Fibroblast of skin of left biceps (primary cell): ENCODE data around the gene SUSD1.

ENCODE experiments used
- DNase-seq, 2 experiments: peaks; one replicate each; pipeline ENCODE4 v3.0.0-alpha.2; 2013; ENCODE audit warnings: low read depth in 2 of 2

SUSD1 gene

DNA sequence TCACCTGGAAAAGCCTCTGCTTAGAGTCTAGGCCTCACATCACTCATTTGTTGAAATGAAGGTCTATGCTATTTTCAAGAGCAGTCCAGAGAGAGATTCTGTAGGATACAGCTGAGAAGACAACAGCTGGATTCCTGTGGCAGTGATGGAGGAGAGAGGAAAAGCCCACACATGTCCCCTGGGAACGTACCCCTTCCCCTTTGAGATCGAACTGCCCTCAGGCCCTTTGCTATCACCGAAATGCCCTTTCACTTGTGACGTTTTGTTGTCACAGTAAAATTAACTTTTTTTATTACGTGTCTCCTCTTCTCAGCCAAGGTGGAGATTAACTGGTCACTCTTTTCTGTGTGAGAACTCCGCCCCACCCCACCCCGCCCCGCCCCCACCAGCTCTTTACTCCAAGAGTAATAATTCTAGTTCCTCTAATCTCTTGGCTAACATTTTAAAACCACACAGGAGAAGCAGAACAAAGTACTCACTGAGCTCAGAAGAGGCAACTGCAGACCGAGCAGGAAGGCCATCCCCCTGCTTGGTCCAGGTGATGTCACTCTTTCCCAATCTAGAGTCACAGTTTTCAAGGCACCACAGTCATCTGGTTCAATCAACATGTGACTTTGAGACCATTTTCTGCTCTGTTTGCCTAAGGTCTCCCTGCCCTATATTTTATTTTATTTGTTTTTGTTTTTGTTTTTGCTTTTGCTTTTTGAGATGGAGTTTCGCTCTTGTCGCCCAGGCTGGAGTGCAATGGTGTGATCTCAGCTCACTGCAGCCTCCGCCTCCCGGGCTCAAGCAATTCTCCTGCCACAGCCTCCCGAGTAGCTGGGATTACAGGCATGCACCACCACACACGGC is 105.6 kb downstream of the SUSD1 start:
- DNase-seq = no peak

DNA sequence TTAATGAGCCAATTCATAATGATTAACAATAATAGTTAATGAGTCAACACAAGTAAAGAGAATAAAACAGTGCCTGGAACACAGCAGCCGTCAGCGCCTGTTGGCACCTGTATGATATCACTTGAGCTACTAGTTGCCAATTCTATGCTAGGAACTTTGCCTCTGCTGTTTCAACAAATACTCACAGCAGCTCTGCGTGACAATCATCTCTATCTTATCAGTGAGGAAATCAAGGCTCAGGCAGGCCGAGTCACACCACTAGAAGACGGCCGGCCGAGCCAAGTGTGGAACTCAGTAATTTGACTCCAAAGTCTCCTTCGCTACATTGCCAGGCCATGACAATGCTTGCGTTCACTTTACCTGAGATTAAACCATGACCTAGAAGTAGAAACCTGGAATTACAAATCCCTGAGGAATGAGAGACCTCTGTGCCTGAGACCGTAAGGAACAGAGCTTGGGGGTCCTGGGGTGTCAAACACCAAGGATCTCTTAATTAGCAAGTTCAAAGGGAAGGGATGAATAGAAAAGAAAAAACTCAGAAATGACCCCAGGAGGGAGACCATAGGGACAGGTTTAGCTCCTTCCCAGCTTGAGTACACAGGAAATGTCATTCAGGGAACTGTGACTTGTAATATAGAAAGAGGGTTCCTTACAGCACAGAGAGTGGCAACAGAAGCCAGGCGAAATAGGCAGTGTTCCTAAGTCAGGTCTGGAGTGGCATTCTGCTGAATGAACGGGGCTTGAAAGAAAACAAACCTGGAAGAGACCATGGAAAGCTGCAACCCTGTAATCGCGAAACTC is 109.1 kb downstream of the SUSD1 start:
- peak in 1 of 2 experiments; percentile 51 for DNase-seq

- DNase-seq = no peak
Observed at GRCh38 chr9:112064871-112065270, 110.2 kb downstream of the SUSD1 start.

- no peak for DNase-seq
Observed at GRCh38 chr9:112063586-112063985, 111.5 kb downstream of the SUSD1 start.

DNA sequence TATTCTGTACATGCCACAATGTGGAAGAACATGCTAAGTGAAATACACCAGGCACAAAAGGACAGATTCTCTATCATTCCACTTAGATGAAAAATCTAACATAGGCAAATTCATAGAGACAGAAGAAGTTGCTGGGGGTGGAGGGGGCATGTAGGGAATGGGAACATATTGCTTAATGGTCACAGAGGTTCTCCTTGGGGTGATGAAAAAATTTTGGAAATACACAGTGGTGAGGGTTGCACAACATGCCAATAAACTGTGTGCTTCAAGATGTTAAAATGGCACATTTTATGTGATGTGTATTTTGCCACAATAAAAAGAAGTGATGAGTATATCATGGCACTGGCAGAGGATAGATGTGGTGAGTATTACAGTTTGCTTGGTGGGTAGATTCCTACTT is 111.9 kb downstream of the SUSD1 start:
- DNase-seq = no peak

GRCh38 chr9:112061152-112061740 is 113.9 kb downstream of the SUSD1 start:
- peak; percentile 88 to 90 for DNase-seq

DNA sequence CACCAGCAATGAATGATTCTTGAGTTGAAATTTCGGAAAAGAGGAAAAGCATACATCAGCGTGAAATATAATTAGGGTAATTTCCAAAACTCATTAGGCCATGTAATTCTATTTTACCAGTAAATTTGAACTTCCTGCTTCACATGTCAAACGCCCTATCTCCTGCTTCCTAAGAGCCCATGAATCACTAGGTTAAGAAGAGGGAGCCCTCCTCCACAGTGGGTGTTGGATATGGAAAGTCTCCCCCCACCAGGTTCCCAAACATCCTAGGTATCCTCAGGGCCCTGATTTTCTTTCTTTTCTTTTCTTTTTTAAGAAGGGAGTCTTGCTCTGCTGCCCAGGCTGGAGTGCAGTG is 115.2 kb downstream of the SUSD1 start:
- no peak for DNase-seq

- DNase-seq = no peak
Observed at GRCh38 chr9:112059145-112059965, 115.7 kb downstream of the SUSD1 start.

- DNase-seq = no peak
Observed at GRCh38 chr9:112056996-112057395, 118.1 kb downstream of the SUSD1 start.

GRCh38 chr9:112054916-112055315 is 120.2 kb downstream of the SUSD1 start:
- DNase-seq = no peak

DNA sequence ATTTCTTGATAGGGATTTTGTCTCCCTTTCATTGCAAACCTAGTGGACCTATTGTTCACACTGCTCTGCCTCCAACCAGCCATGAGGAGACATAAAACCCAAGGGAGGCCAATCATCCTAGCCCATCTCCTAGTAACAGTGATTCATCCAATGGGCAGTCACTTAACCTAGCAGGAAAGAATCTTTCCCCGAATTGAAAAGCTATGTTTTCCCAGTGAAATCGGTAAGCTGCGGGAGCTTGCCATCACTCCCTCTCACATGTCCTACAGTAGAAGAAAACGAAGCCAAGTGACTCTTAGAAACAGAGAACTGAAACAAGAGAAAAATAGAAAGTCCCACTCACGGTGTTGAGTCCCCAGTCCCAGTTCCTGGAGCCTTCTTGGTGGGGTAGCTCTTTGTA is 123.3 kb downstream of the SUSD1 start:
- DNase-seq = no peak

DNA sequence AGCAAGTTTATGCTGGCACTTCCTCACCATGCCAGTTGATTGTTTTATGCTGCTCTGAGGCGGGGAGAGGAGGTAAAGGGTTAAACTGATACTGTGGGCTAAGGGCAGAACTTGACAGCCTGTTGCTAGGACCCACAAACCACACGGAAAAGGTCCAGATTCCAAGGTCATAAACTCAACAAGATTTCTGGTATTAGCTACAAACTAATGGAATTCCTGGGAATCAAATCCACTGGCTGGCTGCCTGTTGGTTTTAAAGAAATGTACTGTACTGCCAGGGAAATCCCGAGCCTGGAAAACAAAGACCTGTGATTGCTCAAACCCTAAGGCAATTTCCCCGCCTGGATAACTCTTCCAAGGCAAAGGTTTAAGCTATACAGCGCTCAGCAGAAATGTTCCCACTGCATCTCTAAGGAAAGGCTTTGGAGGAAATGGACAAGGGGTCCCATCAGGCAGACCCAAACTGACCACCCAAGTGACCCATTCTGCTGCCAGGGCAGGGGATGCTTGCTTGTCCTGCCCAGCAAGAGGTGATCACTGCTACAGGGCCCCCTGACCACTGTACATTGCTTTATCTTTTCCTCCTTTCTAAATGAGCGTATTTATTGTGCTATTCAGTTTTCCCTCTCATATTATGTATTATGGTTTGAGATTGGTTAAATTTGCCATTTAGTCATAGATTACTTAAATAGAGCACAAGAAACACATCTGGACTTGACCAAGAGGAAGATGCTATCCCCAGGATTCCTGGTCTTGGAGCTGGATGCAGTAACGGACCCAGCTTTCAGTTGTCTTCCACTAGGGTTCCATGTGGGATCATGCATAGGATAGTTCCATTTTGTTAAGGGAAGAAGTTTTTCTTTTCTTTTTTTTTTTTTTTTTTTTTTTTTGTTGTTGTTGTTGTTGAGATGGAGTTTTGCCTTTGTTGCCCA is 124.3 kb downstream of the SUSD1 start:
- peak; percentile 95 to 96 for DNase-seq

DNA sequence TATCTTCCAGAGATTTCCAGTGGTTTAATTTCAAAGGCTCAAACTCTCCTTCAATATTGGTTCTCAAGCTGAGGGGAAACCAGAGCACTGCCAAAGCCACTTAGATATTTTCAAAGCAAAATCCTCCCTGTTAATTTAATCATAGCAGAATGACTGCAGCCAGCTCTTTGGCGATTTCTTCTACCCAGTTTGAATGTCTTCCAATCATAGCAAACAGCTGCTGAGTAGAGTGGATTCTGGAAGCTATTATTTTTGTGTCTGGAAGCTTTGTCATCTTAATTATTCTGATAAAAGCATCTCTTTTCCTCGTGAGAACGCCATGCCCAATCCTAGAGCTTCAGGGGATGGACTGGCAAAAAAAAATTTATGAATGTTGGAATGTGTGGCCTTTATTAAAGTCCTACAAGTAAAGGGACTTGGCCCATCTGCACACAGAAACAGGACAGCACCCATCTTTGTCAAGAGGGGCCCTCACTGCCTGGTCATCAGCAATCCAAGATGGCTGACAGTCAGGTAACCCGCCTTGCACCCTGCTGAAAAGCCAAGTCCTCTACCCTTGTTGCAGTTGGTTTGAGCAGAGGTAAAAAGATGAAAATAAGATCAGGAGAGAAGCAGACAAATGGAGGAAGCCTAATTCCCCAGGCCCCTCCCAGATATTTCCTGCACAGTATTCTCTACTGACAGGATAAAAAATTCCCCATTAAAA is 125.1 kb downstream of the SUSD1 start:
- DNase-seq = no peak

DNA sequence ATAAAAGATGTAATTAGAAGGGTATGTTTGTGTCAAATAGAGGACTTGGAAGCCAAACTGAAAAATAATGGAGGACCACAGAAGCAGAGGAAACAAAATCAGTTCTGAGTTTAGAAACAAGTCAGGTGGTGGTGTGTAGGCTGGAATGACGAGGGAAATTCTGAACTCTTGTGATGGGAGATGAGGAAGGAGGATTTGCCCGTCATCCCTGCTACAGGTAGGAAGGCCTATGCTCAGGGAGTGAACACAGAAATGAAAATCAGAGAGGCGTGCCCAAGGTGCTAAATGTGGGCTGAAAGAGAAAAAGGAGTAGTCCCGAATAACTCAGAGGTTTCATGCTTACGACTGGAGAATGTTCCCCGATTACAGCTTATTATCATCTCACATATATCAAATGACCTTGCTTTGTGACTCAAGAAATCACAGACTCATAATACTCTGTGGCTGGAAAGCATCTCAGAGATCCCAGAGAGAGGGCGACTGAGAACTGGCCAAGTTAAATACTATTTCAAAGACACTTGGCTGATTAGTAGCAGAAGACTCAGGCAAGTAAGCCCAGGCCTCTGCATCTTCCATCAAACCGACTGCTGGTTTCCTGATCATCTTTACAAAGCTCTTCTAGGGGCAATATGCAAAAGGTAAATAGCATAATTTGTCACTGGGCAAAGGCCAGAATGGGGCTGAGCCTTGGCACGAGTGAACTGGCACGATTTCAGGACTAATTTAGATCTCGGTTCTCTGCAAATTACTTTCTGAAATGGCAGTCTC is 126.0 kb downstream of the SUSD1 start:
- peak in 1 of 2 experiments; percentile 52 for DNase-seq

DNA sequence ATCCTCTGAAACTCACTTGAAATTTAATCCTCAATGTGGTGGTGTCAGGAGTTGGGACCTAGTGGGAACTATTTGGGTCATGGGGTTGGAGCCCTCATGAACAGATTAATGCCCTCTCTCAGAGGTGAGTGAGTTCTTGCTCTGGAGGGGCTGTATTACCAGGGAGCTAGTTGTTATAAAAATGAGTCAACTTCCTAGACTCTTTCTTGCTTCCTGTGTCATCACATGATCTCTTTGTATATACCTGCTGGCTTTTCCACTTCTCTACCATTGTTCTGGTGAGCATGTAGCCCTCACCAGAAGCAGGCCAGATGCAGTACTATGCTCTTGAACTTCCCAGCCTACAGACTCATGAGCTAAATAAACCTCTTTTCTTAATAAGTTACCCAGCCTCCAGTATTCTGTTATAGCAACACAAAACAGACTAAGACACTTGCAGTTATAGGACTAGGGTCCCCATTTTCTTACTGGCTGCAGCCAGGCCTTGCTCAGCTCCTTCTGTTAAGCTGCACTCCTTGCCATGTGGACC is 127.5 kb downstream of the SUSD1 start:
- DNase-seq = no peak

GRCh38 chr9:112046181-112046580 is 128.9 kb downstream of the SUSD1 start:
- DNase-seq = no peak

DNA sequence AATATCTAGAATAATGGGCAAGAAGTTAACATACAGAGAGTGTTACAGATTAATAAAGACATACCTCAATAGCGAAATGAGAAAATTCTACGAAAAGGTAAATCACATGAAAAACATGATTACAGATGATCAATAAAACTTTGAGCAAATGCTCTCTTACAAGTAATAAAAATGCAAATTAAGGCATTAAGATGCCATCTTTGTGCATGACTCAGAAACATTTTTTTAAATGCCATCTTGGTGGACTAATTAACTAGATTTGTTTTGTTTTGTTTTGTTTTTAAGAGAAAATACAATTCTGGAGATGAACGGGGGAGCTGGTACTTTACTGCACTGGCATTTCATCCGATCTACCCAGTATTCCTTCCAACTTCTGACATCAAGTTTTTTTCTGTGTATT is 130.2 kb downstream of the SUSD1 start:
- DNase-seq = no peak

DNA sequence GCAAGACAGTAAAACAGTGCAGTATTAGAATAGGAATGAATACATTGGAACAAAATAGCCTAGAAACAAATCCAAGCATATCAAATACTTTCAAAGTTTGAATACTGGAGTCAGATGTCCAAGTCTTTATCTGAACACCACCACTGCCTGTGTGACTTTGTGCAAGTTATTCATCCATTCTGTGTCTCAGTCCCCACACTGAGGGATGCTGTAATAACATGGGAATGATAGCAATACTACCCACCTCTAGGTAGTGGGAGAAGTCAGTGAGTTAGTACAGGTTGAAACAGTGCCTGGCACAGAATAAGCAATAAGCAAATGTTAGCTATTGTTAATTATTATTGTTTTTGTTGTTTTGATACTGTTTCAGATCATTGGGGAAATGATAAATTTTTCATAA is 130.9 kb downstream of the SUSD1 start:
- DNase-seq = no peak

DNA sequence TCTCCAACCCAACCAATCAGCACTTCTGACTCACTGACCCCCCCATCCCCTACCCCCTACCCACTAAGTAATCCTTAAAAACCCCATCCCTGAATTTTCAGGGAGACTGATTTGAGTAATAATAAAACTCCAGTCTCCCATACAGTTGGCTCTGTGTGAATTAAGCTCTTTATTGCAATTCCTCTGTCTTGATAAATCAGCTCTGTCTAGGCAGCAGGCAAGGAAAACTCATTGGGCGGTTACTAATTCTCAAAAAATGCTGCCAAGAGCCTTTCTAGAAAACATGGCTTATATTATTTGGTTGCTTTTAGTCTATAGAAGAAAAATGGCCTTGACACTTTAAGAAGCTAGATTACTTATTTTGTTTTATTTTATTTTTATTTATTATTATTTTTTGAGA is 131.7 kb downstream of the SUSD1 start:
- DNase-seq = no peak
